Esophagus muscularis mucosa (tissue), 3 donors: ENCODE results near the gene ACP2.

Experiments
- POLR2A ChIP-seq: fragments of 450-650 bp; IDR thresholded peaks from one replicate; pipeline ENCODE4 v1.6.1; 2017; ENCODE audit warnings: antibody characterized with exemption, moderate library complexity, mild to moderate bottlenecking, low read depth
- POLR2AphosphoS5 ChIP-seq, 2 donors: sonication (generic); formaldehyde crosslinking; IDR thresholded peaks; one replicate each; pipeline ENCODE4 v1.6.1; 2017; ENCODE audit warnings: antibody characterized with exemption in 2 of 2
- TF ChIP-seq, protein P1 (sequence below), 3 experiments: fragments of 200-600 bp in 2 of 3; fragments of 450-650 bp in 1 of 3; sonication (generic) in 2 of 3; IDR thresholded peaks; one replicate each; pipeline ENCODE4 v1.5.1; 2017 to 2019; ENCODE audit warnings: antibody characterized with exemption in 3 of 3, mild to moderate bottlenecking in 2 of 3, moderate library complexity in 1 of 3

DNA sequence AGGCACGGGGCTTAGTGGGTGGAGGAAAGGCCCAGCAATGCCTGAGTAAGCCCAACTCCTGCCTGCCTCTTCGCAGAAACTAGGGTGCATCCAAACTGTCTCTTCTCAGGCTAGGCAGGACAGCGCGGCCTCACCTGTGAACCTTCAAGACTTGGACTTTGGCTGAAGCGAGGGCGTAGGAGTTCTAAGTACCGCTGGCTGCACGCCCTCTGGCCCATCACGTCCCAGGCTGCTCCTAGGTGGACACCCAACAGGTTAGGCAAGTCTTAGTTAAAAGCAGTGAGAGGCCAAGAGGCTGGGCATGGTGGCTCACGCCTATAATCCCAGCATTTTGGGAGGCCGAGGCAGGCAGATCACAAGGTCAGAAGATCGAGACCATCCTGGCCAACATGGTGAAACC is 35.7 kb downstream of the ACP2 start:
- TF ChIP-seq POLR2A (no peak), POLR2AphosphoS5 (IDR thresholded peaks at IDR 0.05) (no peak)
- TF ChIP-seq, protein P1, sequence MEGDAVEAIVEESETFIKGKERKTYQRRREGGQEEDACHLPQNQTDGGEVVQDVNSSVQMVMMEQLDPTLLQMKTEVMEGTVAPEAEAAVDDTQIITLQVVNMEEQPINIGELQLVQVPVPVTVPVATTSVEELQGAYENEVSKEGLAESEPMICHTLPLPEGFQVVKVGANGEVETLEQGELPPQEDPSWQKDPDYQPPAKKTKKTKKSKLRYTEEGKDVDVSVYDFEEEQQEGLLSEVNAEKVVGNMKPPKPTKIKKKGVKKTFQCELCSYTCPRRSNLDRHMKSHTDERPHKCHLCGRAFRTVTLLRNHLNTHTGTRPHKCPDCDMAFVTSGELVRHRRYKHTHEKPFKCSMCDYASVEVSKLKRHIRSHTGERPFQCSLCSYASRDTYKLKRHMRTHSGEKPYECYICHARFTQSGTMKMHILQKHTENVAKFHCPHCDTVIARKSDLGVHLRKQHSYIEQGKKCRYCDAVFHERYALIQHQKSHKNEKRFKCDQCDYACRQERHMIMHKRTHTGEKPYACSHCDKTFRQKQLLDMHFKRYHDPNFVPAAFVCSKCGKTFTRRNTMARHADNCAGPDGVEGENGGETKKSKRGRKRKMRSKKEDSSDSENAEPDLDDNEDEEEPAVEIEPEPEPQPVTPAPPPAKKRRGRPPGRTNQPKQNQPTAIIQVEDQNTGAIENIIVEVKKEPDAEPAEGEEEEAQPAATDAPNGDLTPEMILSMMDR (IDR thresholded peaks at IDR 0.05), result no peak
